Tongue (tissue), 2 donors: ENCODE measurements around the gene ABHD17B. TPM values are rescaled to one million over a fixed set of nuclear protein-coding genes. Genes with fewer than 3 reads are reported as not detected.

Experiments
- DNase-seq: peaks from one replicate; pipeline ENCODE4 v3.0.0-alpha.2; 2015
- total RNA-seq: library from RNA; depleted of rRNA; stranded (reverse); fragments of >200 nt; gene quantifications from one replicate; pipeline ENCODE4 v1.2.3, GENCODE V29; 2014

Gene ABHD17B
- total RNA-seq, 1 donor from 2014 or later = 49.5 TPM

- no peak for DNase-seq
These were observed 34.2 kb downstream of the ABHD17B start for GRCh38 chr9:71876829-71877228.

GRCh38 chr9:71876106-71876505 lies 34.9 kb downstream of the ABHD17B start:
- DNase-seq = no peak

DNA sequence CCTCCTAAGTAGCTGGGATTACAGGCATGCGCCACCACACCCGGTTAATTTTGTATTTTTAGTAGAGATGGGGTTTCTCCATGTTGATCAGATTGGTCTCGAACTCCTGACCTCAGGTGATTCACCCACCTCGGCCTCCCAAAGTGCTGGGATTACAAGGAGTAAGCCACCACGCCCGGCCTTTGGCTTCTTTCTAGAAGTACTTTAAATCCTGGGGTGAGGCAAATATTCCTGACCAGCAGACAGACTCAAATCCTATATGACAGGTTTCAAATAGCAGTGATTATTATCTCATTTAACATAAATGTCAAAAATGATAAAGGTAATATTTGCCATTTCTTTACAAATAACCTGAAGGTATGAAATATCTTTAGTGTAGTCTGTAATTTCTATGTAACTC lies 35.6 kb downstream of the ABHD17B start:
- DNase-seq = no peak

GRCh38 chr9:71863631-71864030 lies 47.4 kb downstream of the ABHD17B start:
- DNase-seq = peak; percentile 27

DNA sequence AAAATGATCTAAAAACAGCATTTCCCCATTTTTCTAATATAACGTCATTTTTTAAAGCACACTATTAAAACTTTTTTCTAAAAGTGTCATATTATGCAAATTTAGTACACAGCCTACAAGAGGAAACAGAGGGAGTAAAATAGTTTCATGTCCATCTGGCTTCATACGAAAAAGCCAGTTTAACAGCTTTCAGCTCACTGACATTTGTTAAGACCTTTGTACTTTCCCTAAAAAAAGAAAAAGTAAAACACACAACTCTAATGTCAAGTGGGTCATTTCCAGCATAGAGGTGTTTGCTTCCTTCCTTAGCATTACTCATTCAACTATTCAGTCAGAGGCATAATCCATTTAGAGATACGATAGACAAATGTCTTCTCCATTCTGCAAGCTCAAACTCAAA lies 49.4 kb downstream of the ABHD17B start:
- no peak for DNase-seq

- no peak for DNase-seq
These were observed 51.1 kb downstream of the ABHD17B start for GRCh38 chr9:71859939-71860338.

GRCh38 chr9:71858812-71859211 lies 52.2 kb downstream of the ABHD17B start:
- DNase-seq = no peak

- no peak for DNase-seq
These were observed 52.7 kb downstream of the ABHD17B start for GRCh38 chr9:71858102-71858798.

GRCh38 chr9:71857159-71857558 lies 53.8 kb downstream of the ABHD17B start:
- DNase-seq = no peak

DNA sequence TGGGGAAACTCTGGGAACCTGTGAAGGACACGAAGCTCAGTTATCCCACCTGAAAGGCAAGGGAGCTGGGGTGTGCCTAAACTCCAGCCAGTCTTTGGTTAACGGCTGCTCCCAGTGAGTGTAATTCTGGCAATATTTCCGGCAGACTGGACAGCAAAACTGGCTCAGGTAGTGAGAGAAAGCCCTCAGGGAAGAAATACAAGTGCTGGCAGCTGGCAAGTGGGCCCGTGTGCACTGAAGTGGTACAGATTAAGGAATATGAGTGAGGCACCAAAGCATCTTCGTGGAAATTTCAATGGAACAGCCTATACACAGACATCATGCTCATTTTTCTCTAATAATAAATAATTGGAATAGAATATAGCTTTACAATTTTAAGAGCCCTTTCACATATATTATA lies 56.2 kb downstream of the ABHD17B start:
- DNase-seq = no peak

DNA sequence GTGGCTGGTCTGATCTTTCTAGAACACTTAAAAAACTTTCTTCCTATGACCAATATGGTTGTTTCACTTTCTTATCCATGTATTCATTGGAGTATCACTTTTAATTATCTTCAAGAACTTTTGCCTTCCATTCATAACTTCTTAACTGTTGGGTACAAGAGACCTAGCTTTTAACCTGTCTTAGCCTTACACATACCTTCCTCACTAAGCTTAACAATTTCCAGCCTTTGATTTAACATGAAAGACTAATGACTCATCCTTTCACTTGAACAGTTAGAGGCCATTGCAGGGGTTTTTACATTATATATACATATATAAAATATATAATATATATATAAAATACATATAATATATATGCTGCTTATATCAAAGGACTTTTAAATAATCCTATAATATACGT lies 57.9 kb downstream of the ABHD17B start:
- no peak for DNase-seq

- no peak for DNase-seq
These were observed 60.0 kb downstream of the ABHD17B start for GRCh38 chr9:71850996-71851395.

GRCh38 chr9:71847892-71848291 lies 63.1 kb downstream of the ABHD17B start:
- no peak for DNase-seq

- no peak for DNase-seq
These were observed 66.2 kb downstream of the ABHD17B start for GRCh38 chr9:71844808-71845207.

GRCh38 chr9:71839668-71840067 lies 71.3 kb downstream of the ABHD17B start:
- no peak for DNase-seq

DNA sequence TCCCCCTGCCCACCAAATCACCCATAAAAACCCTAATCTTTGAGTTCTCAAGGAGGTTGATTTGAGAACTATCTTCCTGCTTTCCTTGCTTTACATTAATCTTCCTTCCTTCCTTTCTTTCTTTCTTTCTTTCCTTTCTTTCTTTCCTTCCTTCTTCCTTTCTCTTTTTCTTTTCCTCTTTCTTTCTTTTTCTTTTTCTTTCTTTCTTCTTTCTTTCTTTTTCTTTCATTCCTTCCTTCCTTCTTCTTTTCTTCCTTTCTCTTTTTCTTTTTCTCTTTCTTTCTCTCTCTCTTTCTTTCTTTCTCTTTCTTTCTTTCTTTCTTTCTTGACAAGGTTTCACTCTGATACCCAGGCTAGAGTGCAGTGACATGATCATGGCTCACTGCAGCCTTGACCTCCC lies 75.4 kb downstream of the ABHD17B start:
- DNase-seq = no peak

- peak; percentile 95 for DNase-seq
These were observed 80.1 kb downstream of the ABHD17B start for GRCh38 chr9:71830929-71831328.

DNA sequence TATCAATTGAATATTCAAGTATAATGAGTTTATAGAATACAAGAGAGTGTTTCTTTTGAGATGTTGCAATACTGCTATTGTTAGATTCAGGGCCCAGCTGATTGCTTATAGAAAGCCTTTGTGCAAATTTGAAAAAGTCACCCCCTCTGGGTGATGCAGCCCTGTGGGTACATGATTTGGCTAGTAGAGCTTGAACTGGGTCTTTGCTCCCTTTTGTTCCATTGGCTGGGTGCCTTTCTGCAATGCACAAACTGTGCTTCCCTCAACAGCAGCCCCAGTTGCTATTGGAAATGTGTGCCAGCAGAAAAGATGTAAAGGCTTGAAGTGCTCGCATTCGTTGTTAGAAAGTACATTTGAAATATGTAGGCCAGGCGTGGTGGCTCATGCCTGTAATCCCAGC lies 80.8 kb downstream of the ABHD17B start:
- peak; percentile 66 for DNase-seq

DNA sequence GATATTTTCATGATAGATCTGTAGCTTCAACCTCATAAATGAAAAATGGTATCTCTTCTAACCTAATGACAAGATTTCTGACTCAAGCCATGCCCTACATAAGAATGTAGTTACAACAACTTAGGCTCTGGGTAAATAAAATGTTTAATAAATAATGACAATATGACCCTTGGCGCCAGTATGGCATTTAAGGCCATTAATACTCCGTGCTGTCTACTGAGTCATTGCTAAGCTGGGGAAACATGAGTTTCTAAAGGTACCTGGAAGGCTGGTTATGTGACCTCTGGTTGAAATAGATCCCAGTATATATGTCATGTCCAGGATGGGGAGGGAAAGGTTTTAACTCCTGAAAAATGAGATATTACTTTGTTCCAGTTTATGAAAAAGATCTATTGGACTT lies 84.7 kb downstream of the ABHD17B start:
- DNase-seq = no peak

- DNase-seq = no peak
These were observed 86.7 kb downstream of the ABHD17B start for GRCh38 chr9:71824257-71824656.

GRCh38 chr9:71822935-71823334 lies 88.1 kb downstream of the ABHD17B start:
- DNase-seq = no peak

DNA sequence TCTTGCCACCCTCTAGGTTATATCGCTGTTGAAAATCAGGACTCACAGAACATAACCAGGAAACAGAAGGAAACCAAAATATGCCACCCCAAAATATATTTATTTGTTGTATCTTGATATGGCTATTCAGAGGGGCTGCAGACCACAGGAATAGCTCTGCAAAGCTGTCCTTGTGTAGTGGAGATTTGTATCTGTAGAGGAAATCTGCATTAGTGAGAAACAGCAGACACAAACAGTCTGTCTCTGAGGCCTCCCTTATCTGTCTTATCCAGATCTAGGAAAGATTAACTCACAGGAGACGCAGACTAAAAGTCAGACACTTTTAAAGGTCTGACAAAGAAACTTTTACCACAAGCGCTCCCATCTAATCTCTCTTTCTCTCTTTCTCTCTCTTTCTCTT lies 88.5 kb downstream of the ABHD17B start:
- no peak for DNase-seq

GRCh38 chr9:71821405-71821804 lies 89.6 kb downstream of the ABHD17B start:
- no peak for DNase-seq

- no peak for DNase-seq
These were observed 90.5 kb downstream of the ABHD17B start for GRCh38 chr9:71820403-71820921.
